ENCODE results near the gene GGTA1. TPM values are rescaled to one million over a fixed set of nuclear protein-coding genes. Genes with fewer than 3 reads are reported as not detected.
A peak's percentile ranks its signal among the peaks of the same experiment; 100 is the strongest.

Gene GGTA1
- polyA plus RNA-seq (2013, experiment 1 of 2) = not detected
- not detected for polyA plus RNA-seq (2013, experiment 2 of 2)

DNA sequence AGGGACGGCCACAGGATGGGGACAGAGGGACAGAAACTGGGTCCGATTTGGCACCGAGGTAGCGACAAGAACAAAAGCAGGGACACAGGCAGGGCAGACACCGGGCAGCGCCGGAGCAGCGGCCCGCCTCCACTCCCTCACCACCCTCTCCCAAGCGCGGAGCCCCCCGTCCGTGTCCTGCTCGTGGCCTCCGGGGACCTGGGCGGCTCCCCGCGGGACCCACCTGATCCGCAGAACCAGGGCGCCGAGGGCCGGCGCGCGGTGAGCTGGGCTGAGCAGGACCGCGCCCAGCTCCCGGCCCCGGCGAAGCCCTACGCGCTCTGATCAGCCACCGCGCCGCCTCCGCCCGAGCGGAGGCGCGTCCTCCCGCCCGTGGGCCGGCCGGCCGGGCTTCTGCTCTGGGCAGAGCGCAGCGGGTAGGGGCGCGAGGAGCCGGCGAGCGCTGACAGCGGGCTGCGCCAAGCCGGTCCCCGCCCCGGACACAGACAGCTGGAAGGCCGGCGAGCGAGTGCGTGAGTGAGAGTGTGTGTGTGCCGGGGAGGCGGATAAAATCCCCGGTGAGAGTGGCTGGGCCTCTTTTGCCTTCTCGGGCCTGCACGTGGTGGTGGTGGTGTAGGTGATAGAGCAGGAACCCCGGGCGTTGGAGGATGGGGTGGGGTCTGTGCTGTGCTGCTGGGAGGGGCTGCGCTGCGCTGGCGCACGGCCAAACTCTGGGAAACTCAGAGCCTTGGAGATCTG, at the start of gene GGTA1:
GGTA1 (minus strand) TSS at position 418 of the 738 bp plus-strand sequence. CDS start 31,922 bp downstream, outside the sequence.
- WGBS = under 1% methylated on average over 57 of the region's 72 CpGs
- no peak within 1 kb of the TSS for H2BK15ac ChIP-seq (ENCODE audit: low read depth, poor library complexity, severe bottlenecking)
- H3K9ac ChIP-seq (ENCODE audit: low read length) = peak within 1 kb of the TSS; percentile 56
- no peak within 1 kb of the TSS for H3K18ac ChIP-seq (ENCODE audit: low read depth in 1 of 2, low read length in 2 of 2)
- no peak within 1 kb of the TSS for H4K8ac ChIP-seq (ENCODE audit: low read length)
- H3K27ac ChIP-seq (ENCODE audit: low read length, poor library complexity, severe bottlenecking) = no peak within 1 kb of the TSS
- H3K79me1 ChIP-seq (replicated peaks; ENCODE audit: low read length, poor library complexity, severe bottlenecking) = no peaks in the 10 kb centered on the region
- peak within 1 kb of the TSS; percentile 23 for H4K91ac ChIP-seq (ENCODE audit: low read length)
- peak within 1 kb of the TSS; percentile 90 for H3K4me2 ChIP-seq (ENCODE audit: low read length, poor library complexity, severe bottlenecking)
- no peak within 1 kb of the TSS for H2AK5ac ChIP-seq (ENCODE audit: low read length, severe bottlenecking)
- peak; percentile 64 for DNase-seq
- no peak within 1 kb of the TSS for H2BK5ac ChIP-seq (ENCODE audit: low read depth, low read length, poor library complexity, severe bottlenecking)
- H3K4me3 ChIP-seq (ENCODE audit: insufficient read depth in 1 of 2, low read depth in 1 of 2, low read length in 2 of 2) = peak within 1 kb of the TSS; percentile 46 to 72
- H3K9me3 ChIP-seq (ENCODE audit: control insufficient read depth, low read length) = peaks cover 8% of the 10 kb centered on the region
- H3K4me1 ChIP-seq (ENCODE audit: control insufficient read depth, insufficient read depth, low read depth, low read length) = peaks cover 18% of the 10 kb centered on the region
- H2BK12ac ChIP-seq (ENCODE audit: low read length in 2 of 2) = no peak within 1 kb of the TSS
- H2BK120ac ChIP-seq (ENCODE audit: low read depth, low read length) = no peak within 1 kb of the TSS
- peaks cover 38 to 59% of the 10 kb centered on the region in 2 experiments for H3K27me3 ChIP-seq (ENCODE audit: control insufficient read depth in 1 of 2, insufficient read depth in 1 of 2, low read length in 2 of 2)
- H3K23ac ChIP-seq (ENCODE audit: low read length in 2 of 2) = peak within 1 kb of the TSS in 1 of 2 experiments; percentile 23
- H3K36me3 ChIP-seq (ENCODE audit: control insufficient read depth in 1 of 2, insufficient read depth in 2 of 2, low read depth in 1 of 2, low read length in 2 of 2) = no peaks in the 10 kb centered on the region
- H3K4ac ChIP-seq (ENCODE audit: low read depth in 1 of 2, low read length in 2 of 2) = no peak within 1 kb of the TSS
- no peak within 1 kb of the TSS for H2AFZ ChIP-seq (ENCODE audit: low read depth, low read length)
- peak within 1 kb of the TSS in 1 of 2 experiments; percentile 50 for H3K14ac ChIP-seq (ENCODE audit: low read length in 2 of 2)

GRCh38 chr9:121548666-121549065, 49.0 kb upstream of the GGTA1 start:
- Histone ChIP-seq H3K4me3 (ENCODE audit: insufficient read depth in 1 of 2, low read depth in 1 of 2, low read length in 2 of 2) (no peak overlapping the region), H3K27ac (ENCODE audit: low read length, poor library complexity, severe bottlenecking) (no peak overlapping the region), H3K4me2 (ENCODE audit: low read length, poor library complexity, severe bottlenecking) (no peak overlapping the region), H3K18ac (ENCODE audit: low read depth in 1 of 2, low read length in 2 of 2) (no peak overlapping the region), H2BK12ac (ENCODE audit: low read length in 2 of 2) (no peak overlapping the region), H3K4ac (ENCODE audit: low read depth in 1 of 2, low read length in 2 of 2) (no peak overlapping the region), H2BK5ac (ENCODE audit: low read depth, low read length, poor library complexity, severe bottlenecking) (no peak overlapping the region), H4K91ac (ENCODE audit: low read length) (no peak overlapping the region), H3K27me3 (ENCODE audit: control insufficient read depth in 1 of 2, insufficient read depth in 1 of 2, low read length in 2 of 2) (peaks cover 4 to 40% of the 10 kb centered on the region in 2 experiments), H3K9me3 (ENCODE audit: control insufficient read depth, low read length) (no peaks in the 10 kb centered on the region), H3K9ac (ENCODE audit: low read length) (no peak overlapping the region), H3K79me1 (replicated peaks; ENCODE audit: low read length, poor library complexity, severe bottlenecking) (no peaks in the 10 kb centered on the region), H3K4me1 (ENCODE audit: control insufficient read depth, insufficient read depth, low read depth, low read length) (peaks cover 16% of the 10 kb centered on the region), H2AFZ (ENCODE audit: low read depth, low read length) (no peak overlapping the region), H3K23ac (ENCODE audit: low read length in 2 of 2) (no peak overlapping the region), H2AK5ac (ENCODE audit: low read length, severe bottlenecking) (no peak overlapping the region), H2BK120ac (ENCODE audit: low read depth, low read length) (no peak overlapping the region), H2BK15ac (ENCODE audit: low read depth, poor library complexity, severe bottlenecking) (no peak overlapping the region), H3K36me3 (ENCODE audit: control insufficient read depth in 1 of 2, insufficient read depth in 2 of 2, low read depth in 1 of 2, low read length in 2 of 2) (no peaks in the 10 kb centered on the region), H4K8ac (ENCODE audit: low read length) (no peak overlapping the region), H3K14ac (ENCODE audit: low read length in 2 of 2) (no peak overlapping the region)
- no peak for DNase-seq
- WGBS = no CpG with 5 or more reads among the region's 2 CpGs

GRCh38 chr9:121545875-121546423, 46.3 kb upstream of the GGTA1 start:
- WGBS = 10% methylated on average over 25 of the region's 27 CpGs
- H2BK15ac ChIP-seq (ENCODE audit: low read depth, poor library complexity, severe bottlenecking) = no peak overlapping the region

GRCh38 chr9:121545150-121545874, 45.7 kb upstream of the GGTA1 start:
- no peak overlapping the region for H2BK120ac ChIP-seq (ENCODE audit: low read depth, low read length)
- H3K14ac ChIP-seq (ENCODE audit: low read length in 2 of 2) = no peak overlapping the region
- no peak overlapping the region for H4K8ac ChIP-seq (ENCODE audit: low read length)
- no peak overlapping the region for H3K4ac ChIP-seq (ENCODE audit: low read depth in 1 of 2, low read length in 2 of 2)
- no peak overlapping the region for H2AK5ac ChIP-seq (ENCODE audit: low read length, severe bottlenecking)
- DNase-seq = no peak
- no peak overlapping the region for H3K9ac ChIP-seq (ENCODE audit: low read length)
- H2BK15ac ChIP-seq (ENCODE audit: low read depth, poor library complexity, severe bottlenecking) = peak overlapping the region; percentile 41
- H3K23ac ChIP-seq (ENCODE audit: low read length in 2 of 2) = no peak overlapping the region
- no peak overlapping the region for H2BK5ac ChIP-seq (ENCODE audit: low read depth, low read length, poor library complexity, severe bottlenecking)
- H3K27ac ChIP-seq (ENCODE audit: low read length, poor library complexity, severe bottlenecking) = no peak overlapping the region
- peaks cover 3% of the 10 kb centered on the region for H3K9me3 ChIP-seq (ENCODE audit: control insufficient read depth, low read length)
- H2AFZ ChIP-seq (ENCODE audit: low read depth, low read length) = peak overlapping the region; percentile 36
- no peak overlapping the region for H3K4me3 ChIP-seq (ENCODE audit: insufficient read depth in 1 of 2, low read depth in 1 of 2, low read length in 2 of 2)
- no peak overlapping the region for H3K4me2 ChIP-seq (ENCODE audit: low read length, poor library complexity, severe bottlenecking)
- H2BK12ac ChIP-seq (ENCODE audit: low read length in 2 of 2) = no peak overlapping the region
- H3K4me1 ChIP-seq (ENCODE audit: control insufficient read depth, insufficient read depth, low read depth, low read length) = peaks cover 5% of the 10 kb centered on the region
- peaks cover 12 to 27% of the 10 kb centered on the region in 2 experiments for H3K27me3 ChIP-seq (ENCODE audit: control insufficient read depth in 1 of 2, insufficient read depth in 1 of 2, low read length in 2 of 2)
- no peak overlapping the region for H4K91ac ChIP-seq (ENCODE audit: low read length)
- no peaks in the 10 kb centered on the region for H3K36me3 ChIP-seq (ENCODE audit: control insufficient read depth in 1 of 2, insufficient read depth in 2 of 2, low read depth in 1 of 2, low read length in 2 of 2)
- H3K18ac ChIP-seq (ENCODE audit: low read depth in 1 of 2, low read length in 2 of 2) = peak overlapping the region in 1 of 2 experiments; percentile 54
- H3K79me1 ChIP-seq (replicated peaks; ENCODE audit: low read length, poor library complexity, severe bottlenecking) = no peaks in the 10 kb centered on the region
- WGBS = 58% methylated on average over 33 of the region's 33 CpGs

More at GRCh38 chr9:121545875-121546423, 46.3 kb upstream of the GGTA1 start:
- no peaks in the 10 kb centered on the region for H3K36me3 ChIP-seq (ENCODE audit: control insufficient read depth in 1 of 2, insufficient read depth in 2 of 2, low read depth in 1 of 2, low read length in 2 of 2)
- peak overlapping the region in 1 of 2 experiments; percentile 21 for H2BK12ac ChIP-seq (ENCODE audit: low read length in 2 of 2)
- H3K4ac ChIP-seq (ENCODE audit: low read depth in 1 of 2, low read length in 2 of 2) = peak overlapping the region in 1 of 2 experiments; percentile 53
- H2AFZ ChIP-seq (ENCODE audit: low read depth, low read length) = peak overlapping the region; percentile 36
- H4K8ac ChIP-seq (ENCODE audit: low read length) = peak overlapping the region; percentile 91
- no peak overlapping the region for H3K23ac ChIP-seq (ENCODE audit: low read length in 2 of 2)
- no peak overlapping the region for H4K91ac ChIP-seq (ENCODE audit: low read length)
- peaks cover 11% of the 10 kb centered on the region for H3K4me1 ChIP-seq (ENCODE audit: control insufficient read depth, insufficient read depth, low read depth, low read length)
- H3K4me3 ChIP-seq (ENCODE audit: insufficient read depth in 1 of 2, low read depth in 1 of 2, low read length in 2 of 2) = peak overlapping the region in 1 of 2 experiments; percentile 44
- peak overlapping the region in 1 of 2 experiments; percentile 54 for H3K18ac ChIP-seq (ENCODE audit: low read depth in 1 of 2, low read length in 2 of 2)
- H2BK5ac ChIP-seq (ENCODE audit: low read depth, low read length, poor library complexity, severe bottlenecking) = no peak overlapping the region
- H3K9me3 ChIP-seq (ENCODE audit: control insufficient read depth, low read length) = peaks cover 3% of the 10 kb centered on the region
- no peak overlapping the region for H3K27ac ChIP-seq (ENCODE audit: low read length, poor library complexity, severe bottlenecking)
- H2BK120ac ChIP-seq (ENCODE audit: low read depth, low read length) = no peak overlapping the region
- H2AK5ac ChIP-seq (ENCODE audit: low read length, severe bottlenecking) = no peak overlapping the region
- H3K79me1 ChIP-seq (replicated peaks; ENCODE audit: low read length, poor library complexity, severe bottlenecking) = no peaks in the 10 kb centered on the region
- peak overlapping the region; percentile 88 for H3K9ac ChIP-seq (ENCODE audit: low read length)
- DNase-seq = peak; percentile 93
- H3K4me2 ChIP-seq (ENCODE audit: low read length, poor library complexity, severe bottlenecking) = peak overlapping the region; percentile 45
- no peak overlapping the region for H3K14ac ChIP-seq (ENCODE audit: low read length in 2 of 2)
- H3K27me3 ChIP-seq (ENCODE audit: control insufficient read depth in 1 of 2, insufficient read depth in 1 of 2, low read length in 2 of 2) = peaks cover 11 to 27% of the 10 kb centered on the region in 2 experiments

Measured in mesenchymal stem cell (in vitro differentiated cells and primary cell).